Adrenal gland (tissue), 5 donors: ENCODE measurements around the gene CNKSR3.

Experiments
- CTCF ChIP-seq, 6 experiments: fragments of 450-650 bp in 4 of 6; fragments of 200-600 bp in 2 of 6; sonication (generic) in 1 of 6; IDR thresholded peaks; 1 replicate in 5 of 6; 2 replicates in 1 of 6; pipeline versions ENCODE4 v1.5.1 to v1.8.0; 2016 to 2021; ENCODE audit warnings: antibody characterized with exemption in 6 of 6, mild to moderate bottlenecking in 2 of 6, moderate library complexity in 1 of 6
- POLR2A ChIP-seq, 2 donors: fragments of 450-650 bp; IDR thresholded peaks; one replicate each; pipeline ENCODE4 v1.6.1; 2017; ENCODE audit warnings: antibody characterized with exemption in 2 of 2, mild to moderate bottlenecking in 2 of 2, moderate library complexity in 1 of 2
- donor health status: DM: no; HTN: no; CAD: no.

GRCh38 chr6:154460306-154461071, 50.0 kb downstream of the CNKSR3 start:
- TF ChIP-seq CTCF (IDR thresholded peaks at IDR 0.05) (no peak), POLR2A (IDR thresholded peaks at IDR 0.05) (no peak)
